GM19438 (cell line): ENCODE data around the gene TNFRSF21.
A peak's percentile ranks its signal among the peaks of the same experiment; 100 is the strongest.
"Not testable (repeated sequence)": the region's sequence is repeated elsewhere in the genome, so short reads cannot be mapped to it uniquely, and the experiment has no call there.

ENCODE experiments used
- ATAC-seq: cut with Tn5 transposase; IDR thresholded peaks from one replicate; pipeline ENCODE4 v1.9.1; 2021; ENCODE audit warnings: low read depth; ENCODE audit not compliant: unreplicated experiment

TNFRSF21 gene

GRCh38 chr6:47234266-47234933 lies 75.3 kb downstream of the TNFRSF21 start:
- no peak for ATAC-seq

- ATAC-seq: no peak
These were observed 78.6 kb downstream of the TNFRSF21 start for GRCh38 chr6:47231151-47231550.

- no peak for ATAC-seq
These were observed 79.1 kb downstream of the TNFRSF21 start for GRCh38 chr6:47230579-47230978.

- no peak for ATAC-seq
These were observed 80.5 kb downstream of the TNFRSF21 start for GRCh38 chr6:47229255-47229654.

GRCh38 chr6:47228093-47228492 lies 81.6 kb downstream of the TNFRSF21 start:
- ATAC-seq: not testable (repeated sequence)

- not testable (repeated sequence) for ATAC-seq
These were observed 86.5 kb downstream of the TNFRSF21 start for GRCh38 chr6:47223251-47223650.

- no peak for ATAC-seq
These were observed 88.1 kb downstream of the TNFRSF21 start for GRCh38 chr6:47221565-47221964.

GRCh38 chr6:47209632-47210031 lies 100.1 kb downstream of the TNFRSF21 start:
- ATAC-seq: no peak

GRCh38 chr6:47207261-47207660 lies 102.4 kb downstream of the TNFRSF21 start:
- no peak for ATAC-seq

GRCh38 chr6:47206626-47207025 lies 103.1 kb downstream of the TNFRSF21 start:
- no peak for ATAC-seq

GRCh38 chr6:47203938-47204611 lies 105.6 kb downstream of the TNFRSF21 start:
- ATAC-seq: no peak

GRCh38 chr6:47203266-47203937 lies 106.3 kb downstream of the TNFRSF21 start:
- ATAC-seq: peak; percentile 91

GRCh38 chr6:47202644-47203205 lies 107.0 kb downstream of the TNFRSF21 start:
- peak; percentile 17 for ATAC-seq

- no peak for ATAC-seq
These were observed 109.0 kb downstream of the TNFRSF21 start for GRCh38 chr6:47200536-47201334.

GRCh38 chr6:47197682-47198640 lies 111.7 kb downstream of the TNFRSF21 start:
- no peak for ATAC-seq

- ATAC-seq: no peak
These were observed 113.6 kb downstream of the TNFRSF21 start for GRCh38 chr6:47196113-47196512.

- ATAC-seq: no peak
These were observed 114.6 kb downstream of the TNFRSF21 start for GRCh38 chr6:47195011-47195650.

- ATAC-seq: no peak
These were observed 121.1 kb downstream of the TNFRSF21 start for GRCh38 chr6:47188588-47189021.
